Colon (tissue), 2 donors: ENCODE data around the gene B4GALNT3.

Experiments used
- FAIRE-seq: peaks from 2 replicates; lab custom pipeline; 2012; peaks lifted over from hg19 to GRCh38; lab: Jason Lieb, UNC
- donor health status: control.
- donor health status: control.

The B4GALNT3 gene

DNA sequence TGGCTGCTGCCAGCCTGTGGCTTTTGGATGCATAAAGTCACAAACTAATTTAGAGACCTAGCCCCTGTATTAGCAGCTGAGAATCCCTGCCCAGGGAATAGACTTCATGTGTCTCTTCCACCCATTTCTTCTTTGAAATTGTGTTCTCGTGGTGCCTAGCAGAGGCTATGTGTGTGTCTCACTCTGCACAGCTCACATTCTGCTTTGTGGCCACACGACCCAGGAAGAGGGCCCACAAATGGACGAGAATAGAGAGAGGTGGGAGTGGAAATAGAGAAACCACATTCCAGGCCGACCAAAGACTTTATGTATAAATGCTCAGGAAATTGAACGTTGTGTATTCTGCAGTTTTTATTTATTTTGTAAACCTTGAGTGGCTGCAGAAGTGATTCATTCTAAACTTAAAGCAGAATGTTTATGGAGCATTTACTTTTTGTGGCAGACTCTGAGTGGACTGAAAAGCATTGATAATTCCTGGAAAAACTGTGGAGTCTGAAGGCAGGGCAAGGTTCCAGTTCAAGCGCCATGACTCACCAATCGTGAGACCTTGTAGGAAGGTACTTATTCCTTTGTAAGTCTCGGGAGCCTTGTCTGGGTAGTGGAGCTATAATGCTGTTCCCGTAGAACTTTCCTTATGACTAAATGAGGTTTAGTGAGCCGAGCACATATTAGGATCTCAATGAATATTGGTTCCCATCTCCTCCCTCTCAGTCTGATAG lies 9.1 kb downstream of the B4GALNT3 start:
- FAIRE-seq: no peak

DNA sequence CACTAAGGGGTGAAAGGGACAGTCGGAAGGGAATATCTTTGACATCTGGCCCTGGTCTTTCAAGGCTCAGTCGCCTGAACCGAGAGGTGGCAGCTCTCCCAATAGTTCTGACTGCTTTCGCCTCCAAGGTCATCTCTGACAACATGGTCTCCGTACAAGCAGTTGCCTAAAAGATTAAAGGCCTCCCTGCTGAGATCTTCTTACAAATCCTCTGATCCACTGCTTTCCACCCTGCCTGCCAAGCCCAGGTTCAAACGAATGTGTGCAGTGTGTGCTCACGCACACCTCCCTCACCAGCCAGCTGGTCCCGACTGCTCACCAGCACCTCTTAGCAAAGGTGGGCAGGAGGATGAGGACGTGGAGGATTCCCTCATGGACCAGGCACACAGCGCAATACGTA lies 10.4 kb downstream of the B4GALNT3 start:
- no peak for FAIRE-seq

DNA sequence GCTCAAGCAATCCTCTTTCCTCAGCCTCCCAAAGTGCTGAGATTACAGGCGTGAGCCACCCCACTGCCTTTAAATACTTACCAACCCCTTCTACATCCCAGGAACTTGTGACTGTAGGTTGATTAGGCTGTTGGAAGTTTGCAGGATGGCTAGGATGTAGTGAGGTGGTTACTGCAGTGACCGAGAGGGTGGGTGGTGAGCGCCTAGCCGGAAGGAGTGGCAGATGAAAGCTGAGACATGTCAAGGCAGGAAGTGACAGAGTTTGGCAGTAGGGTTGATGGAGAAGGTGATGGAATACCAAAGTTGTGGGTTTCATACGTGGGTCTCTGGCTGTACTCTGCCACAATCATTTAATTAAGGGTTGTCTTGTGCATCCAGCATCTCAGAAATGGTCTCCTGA lies 13.5 kb downstream of the B4GALNT3 start:
- FAIRE-seq: no peak

DNA sequence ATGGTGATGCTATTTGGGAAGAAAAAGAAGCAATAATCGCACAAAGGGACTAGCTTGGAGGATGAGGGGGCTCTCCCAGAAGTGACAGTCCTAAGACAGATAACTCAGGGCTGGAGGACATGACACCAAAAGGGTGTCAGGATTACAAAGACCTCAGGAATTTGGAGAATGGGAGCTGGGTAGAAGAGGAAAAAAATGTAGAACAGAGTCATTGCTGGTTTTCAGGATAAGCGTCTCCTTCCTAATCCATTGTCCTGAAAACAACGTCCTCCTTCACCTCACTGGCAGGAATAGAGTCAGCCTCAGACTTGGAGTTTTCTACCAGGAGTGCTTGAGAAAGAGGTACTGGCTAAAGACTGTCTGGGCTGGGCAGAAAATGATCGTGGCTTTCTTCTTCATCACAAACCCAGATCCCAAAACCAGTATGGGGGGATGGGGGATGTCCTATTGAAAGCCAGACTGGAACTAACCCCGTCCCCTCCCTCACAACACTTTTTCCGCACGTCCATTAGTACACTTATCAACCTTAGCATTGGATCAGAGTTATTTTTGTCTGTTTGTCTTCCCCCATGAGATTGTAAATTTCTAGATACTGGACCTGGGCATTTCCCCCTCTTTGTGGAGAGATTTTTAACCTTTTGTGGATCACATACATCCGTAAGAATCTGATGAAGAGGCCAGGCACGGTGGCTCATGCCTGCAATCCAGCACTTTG lies 14.3 kb downstream of the B4GALNT3 start:
- no peak for FAIRE-seq

DNA sequence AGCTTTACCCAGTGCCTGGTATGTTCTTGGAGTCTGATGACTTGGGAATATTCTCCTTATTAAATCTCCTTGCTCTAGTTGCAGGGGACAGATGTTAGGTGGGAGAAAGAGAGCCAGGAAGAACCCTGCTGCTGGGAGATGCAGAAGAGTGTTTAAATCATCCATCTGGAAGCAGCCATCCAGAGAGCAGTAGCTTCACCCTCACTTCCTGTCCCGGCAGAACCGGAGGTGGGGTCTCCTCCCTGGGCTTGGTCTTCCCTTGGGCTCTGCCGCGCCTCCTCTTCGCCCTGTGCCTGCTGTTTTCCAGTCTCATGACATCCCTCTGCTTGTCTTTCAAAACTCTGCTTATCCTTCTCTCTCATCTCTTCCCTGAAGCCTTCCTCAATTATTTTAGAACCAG lies 15.5 kb downstream of the B4GALNT3 start:
- FAIRE-seq: no peak

DNA sequence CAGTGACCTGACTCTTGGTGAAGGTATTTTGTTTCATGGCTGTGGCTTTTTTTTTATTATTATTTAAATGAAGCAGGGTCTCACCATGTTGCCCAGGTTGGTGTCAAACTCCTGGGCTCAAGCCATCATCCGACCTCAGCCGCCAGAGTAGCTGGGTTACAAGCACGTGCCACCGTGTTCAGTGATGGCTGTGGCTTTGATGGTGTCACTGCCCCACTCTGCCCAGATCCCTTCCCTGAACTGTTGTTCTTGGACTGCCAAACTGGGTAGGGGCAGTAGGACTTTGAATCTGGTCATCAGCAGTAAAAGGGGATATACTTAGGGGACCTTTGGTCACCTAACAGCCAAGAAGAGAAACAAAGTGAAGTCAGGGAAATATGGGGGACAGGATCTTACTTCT lies 19.4 kb downstream of the B4GALNT3 start:
- no peak for FAIRE-seq

DNA sequence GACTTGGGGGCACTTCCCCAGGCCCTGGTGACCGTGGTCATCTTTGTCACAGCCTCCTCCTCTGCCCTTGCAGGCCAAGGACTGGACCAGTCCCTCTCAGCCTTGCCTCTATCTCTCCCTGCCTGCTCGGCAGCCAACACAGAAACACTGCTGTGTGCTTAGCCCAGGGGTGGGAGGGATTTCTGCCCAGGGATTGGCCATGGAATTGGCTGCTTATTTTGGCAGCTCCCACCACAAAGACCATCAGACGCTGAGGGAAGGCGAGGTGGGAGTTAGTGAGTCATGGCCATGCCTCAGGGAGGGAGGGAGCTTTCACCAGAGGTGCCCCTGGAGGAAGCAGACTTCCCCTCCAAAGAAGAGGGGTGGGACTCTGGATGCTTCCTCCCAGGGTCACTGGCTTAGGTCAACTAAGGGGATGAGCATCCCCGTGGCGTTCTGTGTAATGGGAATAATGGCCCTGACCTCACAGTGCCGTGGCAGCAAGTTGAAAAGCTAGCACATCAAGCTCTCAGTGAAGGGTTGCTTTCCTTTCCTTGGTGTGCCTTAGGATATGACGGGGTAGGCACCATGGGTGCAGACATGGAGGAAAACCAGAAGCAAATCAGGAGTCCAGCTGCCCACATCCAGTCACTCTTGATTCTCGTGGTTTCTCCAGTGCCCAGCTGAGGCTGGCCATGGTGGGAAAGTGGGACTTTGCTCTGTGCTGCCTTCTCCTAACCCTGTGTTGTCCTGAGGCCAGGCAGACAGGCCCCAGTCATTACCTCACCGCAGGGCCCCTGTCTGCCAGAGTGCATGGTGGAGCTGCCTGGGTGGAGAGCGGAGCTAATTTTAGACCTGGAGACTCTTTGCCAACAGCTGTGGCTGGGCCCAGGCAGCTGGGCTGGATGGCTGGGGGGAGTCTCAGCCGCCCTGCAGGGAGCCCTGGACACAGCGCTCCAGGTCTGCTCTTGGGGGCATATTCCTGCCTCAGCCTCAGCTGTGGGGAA lies 21.4 kb downstream of the B4GALNT3 start:
- FAIRE-seq: no peak

DNA sequence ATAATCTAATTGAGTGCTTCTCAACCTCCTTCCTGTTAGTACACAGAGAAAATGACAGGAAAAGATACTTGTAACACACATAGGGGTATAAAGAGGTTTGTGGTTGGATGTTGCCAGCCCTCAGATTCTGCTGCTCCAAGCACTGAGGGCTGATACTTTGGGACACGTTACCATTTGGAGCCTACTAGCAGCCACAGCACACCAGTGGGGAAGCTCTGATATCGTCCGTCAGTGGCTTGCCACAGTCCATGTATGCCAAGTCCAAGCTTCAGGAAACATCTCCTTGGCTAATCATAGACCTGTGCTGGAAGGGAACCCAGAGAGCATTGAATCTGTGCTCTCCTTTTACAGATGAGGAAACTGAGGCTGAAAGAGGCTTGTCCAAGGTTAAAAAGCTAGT lies 22.3 kb downstream of the B4GALNT3 start:
- FAIRE-seq: no peak

DNA sequence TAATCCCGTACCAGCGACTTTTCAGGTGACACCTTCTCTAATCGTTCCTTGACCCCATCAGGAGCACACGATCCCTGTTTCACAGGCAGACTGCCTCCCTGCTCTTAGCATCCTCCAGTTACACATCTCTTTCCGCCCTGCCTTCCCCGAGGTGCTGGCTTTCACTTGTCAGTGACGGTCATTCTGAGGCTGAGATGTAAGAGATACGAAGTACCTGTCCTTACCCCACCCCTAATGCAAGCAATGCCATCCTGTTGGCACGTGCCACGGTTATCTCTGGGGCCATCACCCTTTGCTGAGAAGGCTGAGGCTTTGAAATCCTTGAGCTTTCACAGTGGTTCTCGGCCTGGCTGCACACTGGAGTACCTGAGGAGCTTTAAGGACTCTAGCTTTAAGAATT lies 24.4 kb downstream of the B4GALNT3 start:
- FAIRE-seq: no peak

DNA sequence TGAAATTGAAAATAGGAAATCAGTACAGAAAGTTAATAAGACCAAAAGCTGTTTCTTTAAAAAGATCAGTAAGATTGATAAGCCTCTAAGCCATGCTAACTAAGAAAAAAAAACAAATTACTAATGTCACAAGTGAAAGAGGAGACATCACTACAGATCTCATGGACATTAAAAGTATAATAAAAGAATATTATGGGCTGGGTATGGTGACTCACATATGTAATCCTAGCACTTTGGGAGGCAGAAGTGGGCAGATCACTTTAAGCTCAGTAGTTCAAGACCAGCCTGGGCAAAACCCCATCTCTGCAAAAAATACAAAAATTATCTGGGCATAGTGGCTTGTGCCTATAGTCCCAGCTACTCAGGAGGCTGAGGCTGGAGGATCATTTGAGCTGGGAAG lies 30.5 kb downstream of the B4GALNT3 start:
- no peak for FAIRE-seq

DNA sequence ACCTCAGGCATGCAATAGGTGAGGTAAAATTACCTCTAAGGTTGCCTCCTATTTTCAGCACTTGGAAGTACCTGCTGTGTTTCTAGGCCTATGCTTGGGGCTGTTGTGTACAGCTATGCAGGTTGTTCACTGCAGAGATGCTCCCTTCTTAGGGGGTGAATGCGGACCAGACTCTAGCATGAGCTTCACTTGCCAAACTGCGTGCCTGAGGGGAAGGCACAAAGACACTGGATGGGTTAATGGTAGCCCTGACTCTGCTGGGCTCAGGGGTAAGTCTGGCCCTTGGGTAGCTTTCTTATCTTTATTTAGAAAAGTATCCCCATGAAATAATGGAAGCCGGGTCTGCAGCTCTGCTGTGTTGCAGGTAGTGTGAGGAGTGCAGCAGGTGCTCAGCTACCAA lies 35.7 kb downstream of the B4GALNT3 start:
- no peak for FAIRE-seq

DNA sequence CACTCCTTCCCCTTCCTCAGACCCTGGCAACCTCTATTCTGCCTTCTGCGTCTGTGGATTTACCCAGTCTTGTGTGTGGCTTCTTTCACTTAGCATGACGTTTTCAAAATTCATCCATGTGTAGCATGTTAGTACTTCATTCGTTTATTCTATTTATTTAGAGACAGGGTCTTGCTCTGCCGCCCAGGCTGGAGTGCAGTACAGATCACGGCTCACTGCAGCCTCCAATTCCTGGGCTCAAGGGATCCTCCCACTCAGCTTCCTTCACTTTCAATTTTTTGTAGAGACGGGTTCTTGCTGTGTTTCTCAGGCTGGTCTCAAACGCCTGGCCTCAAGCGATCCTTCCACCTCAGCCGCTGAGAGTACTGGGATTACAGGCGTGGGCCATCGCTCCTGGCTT lies 37.0 kb downstream of the B4GALNT3 start:
- FAIRE-seq: no peak

DNA sequence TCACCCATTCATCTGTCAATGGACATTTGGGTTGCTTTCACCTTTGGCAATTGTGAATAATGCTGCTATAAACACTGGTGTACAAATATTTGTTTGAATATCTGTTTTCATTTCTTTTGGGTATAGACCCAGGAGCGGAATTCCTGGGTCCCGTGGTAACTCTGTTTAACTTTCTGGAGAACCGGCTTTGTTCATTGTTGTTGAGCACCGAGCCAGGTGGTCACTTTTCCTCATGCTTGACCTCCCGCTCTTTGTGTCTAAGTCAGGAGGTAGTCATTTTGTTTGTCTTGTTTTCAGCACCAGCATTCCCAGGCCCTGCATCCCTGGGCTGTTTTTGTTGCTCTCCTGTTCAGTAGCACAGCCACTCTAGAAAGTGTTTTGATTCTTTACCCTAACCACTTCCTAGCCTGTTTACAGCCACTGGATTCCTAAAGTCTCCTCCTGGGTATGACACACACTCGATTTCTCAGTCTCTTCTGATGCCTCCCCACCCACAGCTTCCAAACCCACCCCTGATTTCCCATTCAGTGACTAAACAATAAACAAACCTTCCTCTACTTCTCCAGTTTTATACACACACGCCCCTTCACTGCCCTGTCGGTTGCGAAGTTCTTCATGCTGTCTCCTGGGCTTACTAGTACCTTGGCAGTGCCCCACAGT lies 37.9 kb downstream of the B4GALNT3 start:
- no peak for FAIRE-seq

DNA sequence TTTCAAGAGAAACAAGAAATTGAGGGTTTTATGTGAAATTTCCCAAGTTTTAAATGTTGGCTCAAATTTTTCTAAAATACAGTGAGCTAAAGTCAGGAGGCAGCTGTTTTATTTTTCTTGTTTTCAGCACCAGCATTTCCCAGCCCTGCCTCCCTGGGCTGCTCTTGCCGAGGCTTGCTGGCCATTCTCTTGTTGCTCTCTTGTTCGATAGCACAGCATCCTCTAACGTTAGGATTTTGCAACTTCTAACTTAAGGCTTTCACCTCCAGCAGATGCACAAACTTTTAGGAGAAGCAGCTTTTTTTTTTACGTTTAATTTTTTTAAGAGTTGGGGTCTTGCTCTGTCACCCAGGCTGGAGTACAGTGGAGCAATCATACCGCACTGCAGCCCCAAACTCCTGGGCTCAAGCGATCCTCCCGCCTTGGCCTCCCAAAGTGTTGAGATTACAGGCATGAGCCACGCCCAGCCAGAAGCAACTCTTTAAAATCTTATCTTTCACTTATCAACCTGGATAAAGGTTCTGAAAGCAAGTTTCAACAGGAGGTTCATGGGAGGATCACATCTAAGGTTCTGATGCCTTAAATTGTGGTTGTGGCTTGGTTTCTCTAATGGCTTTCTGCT lies 40.2 kb downstream of the B4GALNT3 start:
- no peak for FAIRE-seq

DNA sequence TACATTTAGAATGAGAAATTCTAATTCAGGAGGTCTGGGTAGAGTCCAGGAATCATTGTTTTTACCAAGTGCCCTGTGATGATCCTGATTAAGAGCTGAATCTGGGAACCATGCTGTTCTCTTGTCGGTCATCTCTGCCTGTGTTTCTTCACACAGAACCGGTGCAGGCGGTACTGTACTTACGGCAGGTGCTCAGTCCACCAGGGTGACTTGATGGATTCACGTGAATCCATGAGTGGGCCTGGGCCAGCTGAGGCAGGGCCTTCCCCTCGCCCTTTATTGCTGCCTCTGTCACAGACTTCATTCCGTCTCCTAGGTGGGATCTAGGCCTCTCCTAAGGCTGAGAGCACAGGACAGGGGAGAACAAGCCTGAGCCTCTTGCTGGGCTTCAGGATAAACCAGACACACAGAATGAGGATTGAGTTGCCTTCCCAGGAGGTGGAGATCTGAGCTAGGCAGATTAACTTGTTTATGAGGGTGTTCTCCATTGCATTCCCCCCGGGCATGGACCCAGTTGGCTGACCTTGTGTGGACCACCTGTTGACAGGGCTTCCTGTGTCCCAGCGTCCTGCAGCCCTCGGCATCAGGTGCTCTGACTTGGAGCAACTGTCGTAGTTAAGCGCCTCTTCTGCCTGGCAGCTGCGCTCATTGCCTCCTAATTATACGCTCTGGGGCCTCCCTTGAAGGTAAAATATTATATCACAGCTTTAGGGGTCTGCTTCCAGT lies 42.1 kb downstream of the B4GALNT3 start:
- no peak for FAIRE-seq

DNA sequence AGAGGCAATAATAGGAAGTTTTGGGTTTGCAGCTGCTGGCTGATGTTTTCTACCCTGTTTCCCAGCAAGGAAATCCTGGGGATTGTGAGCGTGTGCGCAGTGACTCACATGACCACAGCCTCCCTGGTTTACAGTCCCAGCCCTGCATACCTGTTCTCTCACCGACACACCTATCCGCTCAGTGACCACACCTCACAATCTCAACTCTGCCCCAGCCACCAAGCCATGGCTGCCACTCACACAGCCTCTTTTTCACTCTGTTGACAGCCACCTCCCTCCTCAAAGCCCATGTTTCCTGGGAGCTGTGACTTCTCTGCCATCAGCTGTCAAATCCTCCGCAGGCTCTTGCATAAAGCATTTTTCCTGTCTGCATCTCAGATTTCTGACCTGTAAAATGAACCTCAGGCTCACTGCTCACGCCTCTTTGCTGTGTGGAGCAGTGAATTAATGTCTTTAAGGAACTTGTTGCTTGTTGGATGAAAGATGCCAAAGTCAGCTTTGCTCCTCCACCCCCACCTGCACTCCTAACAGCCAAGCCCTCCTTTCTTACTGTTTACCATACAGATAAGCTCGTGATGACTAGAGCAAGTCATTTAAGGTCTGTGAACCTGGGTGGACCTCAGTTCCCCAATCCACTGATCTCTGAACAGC lies 43.5 kb downstream of the B4GALNT3 start:
- FAIRE-seq: no peak

DNA sequence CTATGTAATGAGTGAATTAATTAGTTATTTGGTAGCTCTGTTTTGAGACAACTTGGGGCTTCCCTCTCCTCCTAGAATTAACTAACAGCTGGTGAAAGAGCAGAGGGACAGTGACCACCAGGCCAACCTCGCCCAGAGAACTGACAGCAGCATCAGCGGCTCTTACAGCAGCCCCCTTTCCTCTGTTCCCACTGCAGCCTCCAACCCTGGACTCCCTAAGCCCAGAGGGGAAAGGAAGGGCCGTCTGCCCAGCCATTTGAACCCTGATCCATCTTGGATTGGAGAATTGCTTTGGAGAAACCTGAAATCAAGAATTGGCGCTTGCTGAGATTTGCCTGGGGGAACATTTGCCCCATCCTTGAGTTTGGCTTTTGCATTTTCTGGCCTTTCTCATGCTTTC lies 45.5 kb downstream of the B4GALNT3 start:
- no peak for FAIRE-seq

DNA sequence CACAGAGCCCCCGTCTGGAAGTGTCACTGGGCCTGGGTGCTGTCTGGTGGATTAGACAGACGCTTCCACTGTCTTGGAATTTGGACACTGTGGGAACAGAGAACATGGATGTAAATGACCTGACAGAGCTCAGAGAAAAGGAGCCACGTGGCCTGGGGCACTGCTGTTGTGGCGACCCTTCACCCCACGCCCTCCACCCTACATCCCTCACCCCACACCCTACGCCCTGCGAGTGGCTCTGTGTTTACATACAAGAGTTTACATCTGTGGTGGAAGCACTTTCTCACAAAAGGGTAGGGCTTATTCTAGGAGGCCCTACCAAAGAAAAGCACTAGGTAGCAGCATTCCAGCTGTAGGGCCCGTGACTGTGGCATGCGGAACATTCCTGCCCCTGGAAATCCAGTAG lies 47.7 kb downstream of the B4GALNT3 start:
- no peak for FAIRE-seq

DNA sequence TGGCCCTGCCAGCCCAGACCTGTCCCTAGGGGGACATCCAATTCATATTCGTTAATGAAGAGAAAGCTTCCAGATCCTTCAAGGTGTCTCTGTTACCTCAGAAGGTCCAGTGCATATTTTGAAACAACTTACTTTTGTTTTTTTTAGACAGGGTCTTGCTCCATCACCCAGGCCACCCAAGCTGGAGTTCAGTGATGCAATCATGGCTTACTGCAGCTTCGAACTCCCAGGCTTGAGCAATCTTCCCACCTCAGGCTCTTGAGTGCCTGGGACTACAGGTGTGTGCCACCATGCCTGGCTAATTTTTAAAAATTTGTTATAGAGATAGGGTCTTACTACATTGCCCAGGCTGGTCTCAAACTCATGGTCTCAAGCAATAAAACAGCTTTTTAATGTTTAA lies 48.4 kb downstream of the B4GALNT3 start:
- FAIRE-seq: no peak

DNA sequence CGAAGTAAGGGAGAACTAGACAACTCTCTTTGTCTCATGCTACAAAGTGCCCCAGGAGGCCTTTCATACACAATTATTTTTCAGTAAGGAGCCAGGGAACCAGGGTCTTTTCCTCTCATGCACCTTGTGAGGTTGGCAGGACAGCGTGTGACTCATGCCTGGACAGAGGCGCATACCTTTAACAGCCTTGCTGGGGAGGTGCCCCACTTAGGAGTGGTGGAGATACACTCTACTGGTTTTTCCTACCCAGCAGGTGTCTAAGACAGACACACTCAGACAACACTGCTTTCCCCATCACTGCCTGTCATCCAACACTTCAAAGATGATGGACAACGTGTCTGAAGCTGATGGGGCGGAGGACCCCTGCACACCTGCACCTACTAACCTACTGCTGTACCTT lies 49.1 kb downstream of the B4GALNT3 start:
- no peak for FAIRE-seq

DNA sequence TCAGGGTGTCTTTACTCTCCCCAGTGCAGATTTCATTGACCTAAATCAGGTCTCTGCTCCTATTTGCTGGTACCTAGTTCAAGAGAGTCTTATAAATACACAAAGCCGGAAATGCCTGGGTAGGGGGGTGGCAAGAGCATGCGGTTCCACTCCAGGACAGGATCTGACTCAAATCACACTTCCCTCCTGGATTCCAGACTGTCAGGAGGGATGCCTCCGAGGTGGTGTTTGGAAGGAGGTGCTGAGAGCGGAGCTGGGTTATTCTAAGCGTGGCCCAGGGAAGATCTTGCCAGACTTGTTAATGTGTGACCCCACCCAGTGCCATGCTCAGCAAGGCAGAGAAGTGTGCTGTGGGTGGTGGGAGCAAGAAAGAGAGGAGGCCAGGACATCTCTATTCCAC lies 49.8 kb downstream of the B4GALNT3 start:
- no peak for FAIRE-seq
